ENCODE results near the gene RXRA. TPM values are rescaled to one million over a fixed set of nuclear protein-coding genes. Genes with fewer than 3 reads are reported as not detected.
A peak's percentile ranks its signal among the peaks of the same experiment; 100 is the strongest.

The RXRA gene
- total RNA-seq, 1 experiment from 2014 or later = 40.5 TPM

DNA sequence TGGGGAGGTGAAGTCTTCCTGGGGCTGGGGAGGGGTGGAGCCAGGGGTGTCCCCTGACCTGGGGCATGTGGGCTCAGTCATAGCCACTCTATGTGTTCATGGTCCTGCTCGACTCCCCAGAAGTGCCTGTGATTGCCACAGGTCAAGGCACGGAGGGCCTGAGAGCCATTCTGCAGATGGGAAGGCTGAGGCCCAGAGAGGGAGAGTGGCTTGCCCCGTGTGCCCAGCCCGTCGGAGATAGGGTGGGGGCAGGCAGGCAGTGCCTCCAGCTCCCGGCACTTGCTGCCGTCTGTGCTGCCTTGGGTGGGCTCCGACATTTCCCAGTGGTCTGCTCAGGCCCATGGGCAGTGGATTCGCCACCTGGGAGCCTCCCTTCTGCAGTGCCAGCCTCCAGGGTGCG lies 74.0 kb downstream of the RXRA start:
- no peak overlapping the region for H3K4me3 ChIP-seq
- H3K9me3 ChIP-seq = peaks cover 8% of the 10 kb centered on the region
- DNase-seq = no peak
- no peaks in the 10 kb centered on the region for H3K27me3 ChIP-seq
- H3K36me3 ChIP-seq = peaks cover 12% of the 10 kb centered on the region

DNA sequence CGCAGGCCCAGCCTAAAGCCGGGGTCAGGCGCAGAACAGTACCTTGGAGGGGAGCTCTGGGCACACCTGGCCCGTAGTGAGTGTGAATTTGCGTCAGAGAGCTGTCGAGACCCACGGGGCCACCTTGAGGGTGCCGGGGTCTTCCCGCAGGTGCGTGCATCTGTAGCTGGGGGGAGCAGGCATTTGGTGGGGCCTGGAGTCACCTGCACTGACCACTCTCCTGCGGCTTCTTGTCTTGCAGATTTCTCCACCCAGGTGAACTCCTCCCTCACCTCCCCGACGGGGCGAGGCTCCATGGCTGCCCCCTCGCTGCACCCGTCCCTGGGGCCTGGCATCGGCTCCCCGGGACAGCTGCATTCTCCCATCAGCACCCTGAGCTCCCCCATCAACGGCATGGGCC lies 75.1 kb downstream of the RXRA start:
- no peak for DNase-seq
- peaks cover 8% of the 10 kb centered on the region for H3K9me3 ChIP-seq
- no peaks in the 10 kb centered on the region for H3K27me3 ChIP-seq
- peaks cover 14% of the 10 kb centered on the region for H3K36me3 ChIP-seq
- H3K4me3 ChIP-seq = no peak overlapping the region

DNA sequence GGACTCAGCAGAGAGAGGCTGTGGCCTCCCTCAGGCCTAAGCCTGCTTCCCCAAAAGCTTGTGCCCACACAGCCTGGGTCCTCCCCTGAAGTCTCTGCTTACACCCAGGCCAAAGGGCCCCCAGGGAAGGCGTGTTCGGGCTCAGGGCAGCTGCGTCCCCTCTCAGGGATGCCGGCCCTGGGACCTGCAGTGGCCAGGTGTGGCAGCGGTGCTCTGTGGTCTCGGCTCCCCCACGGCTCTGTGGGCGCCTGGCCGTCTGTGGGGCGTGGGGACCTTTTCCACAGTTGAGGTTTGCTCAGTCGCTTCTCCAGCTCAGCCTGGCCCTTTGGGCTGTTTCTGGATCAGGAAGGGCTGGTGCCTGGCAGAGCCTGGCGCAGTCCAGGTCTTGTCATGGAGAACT lies 75.9 kb downstream of the RXRA start:
- no peaks in the 10 kb centered on the region for H3K27me3 ChIP-seq
- no peak for DNase-seq
- no peak overlapping the region for H3K4me3 ChIP-seq
- peaks cover 22% of the 10 kb centered on the region for H3K36me3 ChIP-seq
- H3K9me3 ChIP-seq = peaks cover 8% of the 10 kb centered on the region

DNA sequence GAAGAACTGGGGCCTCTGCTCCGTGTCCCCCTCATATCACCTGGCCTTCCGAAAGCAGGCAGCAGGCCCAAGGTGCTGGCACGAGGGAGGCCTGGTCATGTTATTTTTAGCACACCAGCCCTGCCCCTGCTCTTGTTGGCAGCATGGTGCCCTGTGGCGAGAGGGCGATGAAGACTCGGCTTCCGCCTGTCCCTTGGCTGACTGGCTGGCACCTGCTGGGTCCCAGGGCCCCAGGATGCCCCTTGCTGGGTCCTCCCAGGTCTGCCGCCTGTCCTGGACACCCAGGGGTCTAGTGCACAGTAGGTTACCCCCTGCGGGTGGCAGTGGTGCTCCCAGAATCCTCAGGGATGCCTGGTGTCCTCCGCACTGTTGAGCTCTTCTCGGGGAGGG lies 77.0 kb downstream of the RXRA start:
- Histone ChIP-seq H3K4me3 (no peak overlapping the region), H3K27me3 (no peaks in the 10 kb centered on the region), H3K9me3 (peaks cover 8% of the 10 kb centered on the region), H3K36me3 (peaks cover 22% of the 10 kb centered on the region)
- no peak for DNase-seq

DNA sequence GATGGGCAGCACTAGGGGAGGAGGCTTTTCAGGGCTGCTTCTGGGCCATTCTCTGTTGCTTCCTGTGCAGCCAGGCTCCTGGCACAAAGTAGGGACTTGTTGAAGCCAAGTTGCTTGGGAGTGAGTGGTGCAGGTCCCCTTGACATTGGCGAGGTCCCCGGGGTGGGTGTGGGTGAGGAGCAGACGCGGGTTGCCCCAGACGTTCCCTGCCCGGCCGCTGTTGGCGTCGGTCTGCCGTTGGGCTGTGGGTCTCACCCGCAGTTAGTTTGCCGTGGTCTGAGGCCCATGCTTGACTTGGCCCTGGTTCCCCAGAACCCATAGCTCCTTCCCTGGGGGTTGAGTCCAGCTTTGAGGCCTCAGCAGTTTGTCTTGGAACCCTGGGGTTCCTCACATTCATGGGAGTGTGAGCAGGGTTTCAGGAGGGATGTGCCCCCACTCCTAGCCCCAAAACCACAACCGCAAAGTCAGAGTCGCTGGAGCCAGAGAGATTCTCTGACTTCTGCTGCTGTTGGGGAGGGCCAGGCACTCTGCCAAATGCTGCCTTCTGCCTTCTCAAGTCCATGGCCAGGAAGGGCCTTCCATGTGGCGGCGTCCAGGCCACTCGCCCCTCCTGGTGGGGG lies 77.5 kb downstream of the RXRA start:
- peak; percentile 44 for DNase-seq
- Histone ChIP-seq H3K27me3 (no peaks in the 10 kb centered on the region), H3K36me3 (peaks cover 20% of the 10 kb centered on the region), H3K9me3 (peaks cover 6% of the 10 kb centered on the region), H3K4me3 (no peak overlapping the region)

DNA sequence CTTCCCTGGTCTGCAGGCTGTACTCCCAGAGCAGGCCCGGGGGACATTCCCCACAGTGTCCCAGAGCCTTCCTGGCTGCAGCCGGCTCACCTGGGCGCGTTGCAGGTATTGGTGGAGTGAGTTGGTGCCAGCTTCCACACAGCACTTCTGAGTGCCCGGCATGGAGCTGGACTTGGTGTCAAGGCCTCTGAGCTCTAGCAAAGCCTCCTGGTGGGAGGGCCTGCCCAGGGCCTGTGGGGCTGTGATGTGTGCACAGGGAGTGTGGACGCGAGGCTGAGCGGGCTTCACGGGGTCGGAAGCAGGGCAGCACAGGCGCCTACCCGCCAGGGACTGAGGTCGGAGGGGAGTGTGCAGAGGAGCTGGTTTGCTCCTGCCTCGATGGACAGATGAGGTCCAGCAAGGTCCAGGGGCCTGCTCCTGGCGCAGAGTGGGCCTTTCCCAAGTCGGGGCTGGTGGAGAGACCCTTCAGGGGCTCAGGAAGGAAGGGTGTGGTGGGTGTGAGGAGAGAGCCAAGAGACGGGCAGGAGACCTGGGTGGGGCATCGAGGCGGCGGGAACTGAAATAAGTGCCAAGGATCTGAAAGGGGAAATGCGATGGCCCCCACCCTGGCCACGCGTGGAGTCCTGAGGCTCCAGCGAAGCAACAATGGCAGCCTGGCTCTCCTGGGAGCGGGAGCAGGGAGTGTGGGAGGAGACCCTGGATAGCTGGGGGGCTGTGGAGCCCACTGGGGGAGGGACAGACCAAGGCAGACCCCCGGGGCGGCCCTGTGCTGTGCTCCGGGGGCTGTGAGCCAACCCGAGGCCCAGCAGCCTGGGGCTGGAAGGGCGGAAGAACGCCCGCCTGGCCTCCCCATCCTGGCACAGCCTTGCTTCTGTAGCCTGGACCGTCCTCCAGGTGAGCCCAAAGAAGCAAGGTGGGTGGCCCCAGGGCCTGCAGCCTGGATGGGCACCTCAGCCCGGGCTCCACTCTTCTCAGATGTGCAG lies 78.4 kb downstream of the RXRA start:
- no peaks in the 10 kb centered on the region for H3K9me3 ChIP-seq
- no peaks in the 10 kb centered on the region for H3K27me3 ChIP-seq
- peaks cover 14% of the 10 kb centered on the region for H3K36me3 ChIP-seq
- H3K4me3 ChIP-seq = no peak overlapping the region
- no peak for DNase-seq

DNA sequence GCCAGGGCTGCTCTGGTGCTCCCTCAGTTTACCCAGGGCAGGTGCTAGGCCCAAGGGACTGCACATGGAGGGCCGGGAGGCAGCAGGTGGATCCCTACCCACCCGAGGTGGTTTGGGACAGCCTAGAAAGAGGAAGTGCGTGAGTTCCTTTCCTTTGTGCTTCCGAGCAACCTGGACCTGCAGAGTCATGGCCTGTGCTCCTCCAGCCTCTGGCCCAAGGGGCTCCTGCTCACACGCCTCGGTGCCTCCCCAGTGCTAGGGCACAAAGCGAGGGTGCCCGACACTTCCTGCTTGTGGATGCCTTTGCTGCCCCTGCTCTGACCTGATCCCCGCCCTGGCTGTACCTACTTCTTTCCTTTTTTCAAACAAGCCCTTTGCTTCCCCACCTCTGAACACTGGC lies 79.3 kb downstream of the RXRA start:
- DNase-seq = no peak
- H3K4me3 ChIP-seq = no peak overlapping the region
- H3K9me3 ChIP-seq = no peaks in the 10 kb centered on the region
- H3K36me3 ChIP-seq = peaks cover 14% of the 10 kb centered on the region
- H3K27me3 ChIP-seq = no peaks in the 10 kb centered on the region

DNA sequence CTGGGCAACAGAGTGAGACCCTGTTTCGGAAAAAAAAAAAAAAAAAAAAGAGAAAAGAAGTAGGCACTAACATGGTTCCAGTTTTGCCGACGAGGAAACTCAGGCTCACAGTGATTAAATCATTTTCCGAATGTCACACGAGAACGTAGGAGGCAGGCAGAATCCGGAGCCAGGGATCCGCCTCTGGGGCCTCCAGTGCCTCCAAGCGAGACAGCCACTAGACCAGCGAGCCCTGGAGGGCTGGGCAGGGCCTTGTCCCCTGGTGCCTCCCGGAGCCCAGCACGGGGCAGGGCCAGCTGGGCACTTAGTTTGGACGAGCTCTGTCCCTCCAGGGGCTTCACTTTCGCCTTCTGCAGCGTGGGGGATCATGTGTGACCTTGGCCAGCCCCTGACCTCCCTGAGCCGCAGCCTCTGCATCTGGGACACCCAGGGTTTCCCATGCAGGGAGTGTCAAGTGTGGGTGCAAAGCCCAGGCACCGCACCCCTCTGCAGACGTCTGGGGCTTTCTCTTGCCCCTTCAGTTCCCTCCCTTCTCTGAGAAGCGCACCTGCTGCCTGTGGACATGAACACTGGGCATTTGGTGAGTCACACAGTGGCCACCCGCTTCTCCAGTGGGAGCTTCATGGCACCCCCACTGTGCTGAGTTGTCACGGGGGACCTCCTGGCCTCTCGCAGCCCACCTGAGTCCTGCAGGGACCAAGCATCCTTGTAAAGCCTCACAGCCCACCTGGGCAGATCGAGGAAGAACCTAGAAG lies 80.3 kb downstream of the RXRA start:
- peak overlapping the region; percentile 24 for H3K4me3 ChIP-seq
- H3K9me3 ChIP-seq = no peaks in the 10 kb centered on the region
- H3K27me3 ChIP-seq = no peaks in the 10 kb centered on the region
- peaks cover 14% of the 10 kb centered on the region for H3K36me3 ChIP-seq
- no peak for DNase-seq

DNA sequence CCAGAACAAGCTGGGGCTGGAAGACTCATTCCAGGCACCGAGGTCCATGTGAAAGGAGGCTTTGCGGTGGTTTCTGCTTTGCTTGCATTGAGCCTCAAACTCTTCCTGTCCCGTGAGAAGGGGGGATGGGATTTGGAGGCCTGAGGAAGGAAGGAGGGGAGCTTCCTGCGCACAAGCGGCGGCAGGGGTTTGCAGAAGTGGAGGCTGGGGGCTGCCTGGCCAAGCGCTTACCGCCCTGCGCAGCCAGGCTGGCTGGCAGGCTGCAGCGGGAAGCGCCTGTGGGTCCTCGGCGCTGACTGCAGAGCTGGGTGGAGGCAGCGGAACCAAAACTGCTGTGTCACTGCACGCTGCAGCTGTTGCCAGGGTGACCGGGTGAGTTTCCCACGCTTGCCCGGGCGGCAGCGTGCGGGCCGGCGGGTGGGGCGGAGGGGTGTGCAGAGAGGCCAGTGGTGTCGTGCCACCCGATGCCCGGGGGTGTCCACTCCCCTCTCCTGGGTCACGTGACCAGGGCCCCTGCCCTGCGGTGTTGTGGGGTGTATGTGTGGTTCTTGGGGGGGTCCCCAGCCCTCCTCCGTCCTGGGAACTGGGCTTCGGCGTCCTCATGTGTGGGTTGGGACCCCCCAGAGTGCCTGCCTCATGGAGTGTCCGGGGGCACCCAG lies 81.0 kb downstream of the RXRA start:
- Histone ChIP-seq H3K27me3 (no peaks in the 10 kb centered on the region), H3K9me3 (no peaks in the 10 kb centered on the region), H3K36me3 (peaks cover 14% of the 10 kb centered on the region), H3K4me3 (peak overlapping the region; percentile 24)
- peak; percentile 92 for DNase-seq

DNA sequence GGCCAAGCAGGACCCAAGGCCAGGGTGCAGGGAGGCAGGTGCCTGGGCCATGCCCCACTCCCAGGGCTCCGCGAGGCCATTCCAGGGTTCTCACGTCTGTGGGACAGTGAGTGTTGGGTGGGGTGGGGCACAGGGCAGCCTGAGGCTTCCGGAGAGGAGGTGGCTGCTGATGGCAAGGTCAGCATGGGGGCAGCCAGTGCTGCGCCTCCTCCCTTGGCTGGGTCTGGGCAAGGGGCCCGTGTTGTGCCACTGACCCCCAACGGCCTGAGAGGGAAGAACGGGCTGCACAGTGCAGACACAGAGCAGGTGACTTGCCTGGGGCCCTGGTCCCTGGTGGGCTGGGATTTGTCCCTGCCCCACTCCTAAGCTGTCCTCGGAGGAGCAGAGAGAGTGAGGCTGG lies 82.1 kb downstream of the RXRA start:
- Histone ChIP-seq H3K36me3 (peaks cover 12% of the 10 kb centered on the region), H3K9me3 (no peaks in the 10 kb centered on the region), H3K4me3 (no peak overlapping the region), H3K27me3 (no peaks in the 10 kb centered on the region)
- DNase-seq = no peak

DNA sequence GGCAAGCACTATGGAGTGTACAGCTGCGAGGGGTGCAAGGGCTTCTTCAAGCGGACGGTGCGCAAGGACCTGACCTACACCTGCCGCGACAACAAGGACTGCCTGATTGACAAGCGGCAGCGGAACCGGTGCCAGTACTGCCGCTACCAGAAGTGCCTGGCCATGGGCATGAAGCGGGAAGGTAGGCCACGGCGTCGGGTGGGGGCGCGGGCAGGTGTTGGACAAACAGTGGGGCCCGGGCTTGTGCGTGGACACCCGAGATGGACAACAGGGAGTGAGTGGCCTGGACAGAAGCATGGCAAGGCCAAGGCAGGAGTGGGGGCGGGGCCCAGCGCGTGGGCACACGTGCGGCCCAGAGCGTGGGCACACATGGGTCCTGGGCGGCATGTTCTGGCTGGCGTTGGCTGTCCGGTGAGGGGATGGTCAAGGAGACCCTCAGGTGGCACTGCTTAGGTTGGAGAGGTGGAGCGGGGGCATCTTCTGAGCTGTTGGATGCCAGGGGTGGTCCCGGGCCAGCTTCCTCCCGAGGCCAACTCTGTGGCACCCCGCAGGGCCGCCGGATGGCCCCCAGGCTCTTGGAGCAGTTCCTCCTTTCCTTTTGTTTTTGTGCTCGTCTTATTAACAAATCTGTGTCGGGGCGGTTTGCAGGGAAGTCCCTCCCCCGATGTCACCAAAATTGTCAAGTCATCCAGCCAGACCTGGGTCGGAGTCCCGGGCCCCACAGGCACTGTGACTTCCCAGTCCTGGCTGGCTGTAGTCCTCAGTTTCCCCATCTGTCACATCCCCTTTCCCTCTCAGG lies 82.9 kb downstream of the RXRA start:
- no peak for DNase-seq
- Histone ChIP-seq H3K36me3 (peaks cover 12% of the 10 kb centered on the region), H3K27me3 (no peaks in the 10 kb centered on the region), H3K9me3 (no peaks in the 10 kb centered on the region), H3K4me3 (no peak overlapping the region)

DNA sequence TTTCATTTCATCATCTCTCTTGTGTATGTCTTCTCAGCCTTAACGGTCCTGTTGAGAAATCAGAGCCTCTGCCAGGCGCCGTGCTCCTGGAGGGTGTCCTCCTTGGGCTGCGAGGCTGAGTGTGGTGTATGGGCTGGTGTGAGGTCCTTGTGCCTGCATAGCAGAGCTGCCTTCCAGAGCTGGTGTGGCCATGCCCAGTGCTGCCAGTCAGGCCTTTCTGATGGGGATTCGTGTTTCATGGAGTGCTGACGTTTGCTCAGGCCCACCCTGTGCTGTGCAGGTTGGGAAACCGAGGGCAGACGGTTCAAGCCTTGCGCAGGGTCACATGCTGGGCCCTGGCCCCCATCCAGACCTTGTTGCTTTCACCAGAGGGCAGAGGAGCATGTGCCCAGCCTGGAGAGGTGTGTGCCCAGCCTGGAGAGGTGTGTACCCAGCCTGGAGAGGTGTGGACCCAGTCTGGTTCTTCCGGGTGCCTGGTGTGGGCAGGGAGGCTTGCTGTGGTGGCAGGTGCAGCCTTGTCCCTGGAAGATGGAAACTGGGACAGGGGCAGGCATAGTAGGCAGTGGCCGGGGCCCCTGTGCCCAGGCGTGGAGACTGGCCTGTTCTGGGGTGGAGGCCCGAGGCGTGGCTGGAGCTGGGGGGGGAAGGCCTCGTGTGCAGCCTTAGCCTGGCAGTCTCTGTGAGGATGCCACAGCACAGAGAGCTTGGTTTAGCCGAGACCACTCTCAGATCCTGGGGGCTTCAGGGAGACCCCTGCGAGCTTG lies 84.0 kb downstream of the RXRA start:
- Histone ChIP-seq H3K4me3 (no peak overlapping the region), H3K27me3 (no peaks in the 10 kb centered on the region), H3K36me3 (peaks cover 12% of the 10 kb centered on the region), H3K9me3 (no peaks in the 10 kb centered on the region)
- no peak for DNase-seq

DNA sequence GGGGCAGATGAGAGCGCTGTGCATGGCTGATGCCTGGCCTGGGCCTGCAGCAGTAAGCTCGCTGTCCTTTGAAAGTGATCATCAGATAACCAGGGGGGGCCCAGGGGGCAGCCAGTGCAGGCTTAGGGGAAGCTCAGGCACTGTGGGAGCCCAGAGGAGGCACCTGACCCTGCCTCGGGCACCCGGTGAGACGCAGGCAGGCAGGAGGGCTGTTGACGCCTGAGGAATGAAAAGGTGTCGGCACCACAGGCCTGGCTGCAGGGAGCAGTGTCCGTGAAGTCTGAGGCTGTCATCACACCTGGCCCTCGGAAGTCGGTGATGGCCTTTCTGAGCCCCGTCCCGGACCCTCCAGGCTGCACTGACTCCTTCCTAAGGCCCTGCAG lies 84.6 kb downstream of the RXRA start:
- H3K9me3 ChIP-seq = no peaks in the 10 kb centered on the region
- H3K27me3 ChIP-seq = no peaks in the 10 kb centered on the region
- DNase-seq = no peak
- peaks cover 11% of the 10 kb centered on the region for H3K36me3 ChIP-seq
- no peak overlapping the region for H3K4me3 ChIP-seq

DNA sequence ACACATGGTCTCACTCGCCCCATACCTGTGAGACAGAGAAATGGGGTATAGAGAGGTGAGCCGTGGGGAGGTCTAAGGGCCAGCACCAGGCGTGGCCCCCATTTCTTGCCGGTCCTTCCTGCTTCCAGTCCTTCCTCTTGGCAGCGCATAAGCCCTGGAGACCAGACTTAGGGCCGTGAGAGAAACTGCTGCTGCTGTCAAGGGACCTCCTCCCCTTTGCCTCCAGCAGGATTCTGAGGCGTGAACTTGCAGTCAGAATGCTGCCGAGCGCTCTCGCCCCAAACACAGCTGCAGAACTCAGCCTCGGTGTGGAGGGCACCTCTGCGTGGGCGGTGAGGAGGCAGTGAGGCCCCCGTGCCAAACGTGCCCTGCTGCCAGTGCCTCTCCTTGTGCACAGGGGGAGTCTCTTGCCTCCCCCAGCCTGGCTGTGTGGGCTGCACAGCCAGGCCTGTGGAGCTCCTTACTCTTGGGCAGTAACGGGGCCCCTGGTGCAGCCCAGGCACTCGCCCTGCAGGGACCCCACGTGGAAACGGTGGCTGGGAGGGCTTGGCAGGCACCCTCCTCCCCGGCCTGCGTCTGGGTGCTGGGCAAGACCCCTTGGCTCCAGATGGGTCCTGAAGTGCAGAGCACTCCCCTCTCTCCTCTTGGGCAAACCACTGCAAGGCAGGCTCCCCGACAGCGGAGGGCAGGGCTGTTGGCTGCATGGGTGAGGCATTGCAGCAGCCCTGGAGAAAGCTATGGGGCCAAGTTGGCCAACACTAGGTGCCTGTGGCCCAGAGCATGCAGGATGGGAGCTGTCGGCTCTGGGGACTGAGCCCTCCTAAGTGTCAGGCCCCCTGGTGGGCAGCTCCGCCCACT lies 85.4 kb downstream of the RXRA start:
- DNase-seq = no peak
- no peak overlapping the region for H3K4me3 ChIP-seq
- no peaks in the 10 kb centered on the region for H3K27me3 ChIP-seq
- H3K36me3 ChIP-seq = peaks cover 9% of the 10 kb centered on the region
- H3K9me3 ChIP-seq = no peaks in the 10 kb centered on the region

DNA sequence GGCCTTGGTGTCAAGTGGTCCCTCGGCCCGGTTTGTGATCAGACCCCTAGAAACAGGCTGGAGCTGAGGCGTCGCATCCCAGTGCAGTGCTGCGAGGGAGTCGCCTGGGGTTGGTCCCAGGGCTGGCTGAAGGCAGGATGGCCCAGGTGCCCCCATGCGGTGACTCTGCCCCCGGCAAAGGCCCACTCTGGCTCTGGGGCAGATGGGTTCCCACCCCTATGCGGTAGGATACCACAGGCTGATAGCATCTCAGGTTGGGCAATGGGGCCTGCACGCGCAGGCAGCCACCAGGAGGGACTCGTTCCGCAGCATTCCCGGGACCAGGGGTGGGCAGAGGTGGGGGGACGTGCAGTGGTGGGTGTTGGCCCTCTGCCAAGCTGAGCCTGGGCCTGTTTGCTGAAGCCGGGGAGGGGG lies 86.0 kb downstream of the RXRA start:
- H3K27me3 ChIP-seq = no peaks in the 10 kb centered on the region
- no peak for DNase-seq
- H3K9me3 ChIP-seq = no peaks in the 10 kb centered on the region
- peaks cover 8% of the 10 kb centered on the region for H3K36me3 ChIP-seq
- no peak overlapping the region for H3K4me3 ChIP-seq
